GM19395 (cell line): ENCODE results near the gene C4orf17.

ENCODE experiments used
- ATAC-seq: cut with Tn5 transposase; IDR thresholded peaks from one replicate; pipeline ENCODE4 v1.9.1; 2021; ENCODE audit warnings: mild to moderate bottlenecking, moderate library complexity; ENCODE audit not compliant: unreplicated experiment

Gene C4orf17

DNA sequence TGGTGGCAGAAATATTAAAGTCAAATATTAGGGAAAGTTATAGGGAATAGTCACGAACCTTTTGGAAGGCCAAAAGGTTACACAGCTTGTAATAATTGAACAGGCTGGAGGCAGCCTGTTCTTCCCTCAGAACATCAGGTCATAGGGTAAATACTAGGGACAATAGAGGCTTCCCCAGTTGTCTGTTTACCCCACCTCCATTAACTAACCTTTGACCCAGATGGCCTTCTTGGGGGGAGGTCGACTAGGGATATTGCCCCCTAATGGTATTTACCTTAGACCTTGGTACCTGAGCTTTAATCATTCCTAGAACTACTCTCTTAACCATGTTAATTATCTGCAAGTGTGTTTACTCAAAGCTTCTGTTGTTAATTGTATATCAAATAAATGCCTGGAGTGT, 26.0 kb downstream of the C4orf17 start:
- ATAC-seq = no peak

DNA sequence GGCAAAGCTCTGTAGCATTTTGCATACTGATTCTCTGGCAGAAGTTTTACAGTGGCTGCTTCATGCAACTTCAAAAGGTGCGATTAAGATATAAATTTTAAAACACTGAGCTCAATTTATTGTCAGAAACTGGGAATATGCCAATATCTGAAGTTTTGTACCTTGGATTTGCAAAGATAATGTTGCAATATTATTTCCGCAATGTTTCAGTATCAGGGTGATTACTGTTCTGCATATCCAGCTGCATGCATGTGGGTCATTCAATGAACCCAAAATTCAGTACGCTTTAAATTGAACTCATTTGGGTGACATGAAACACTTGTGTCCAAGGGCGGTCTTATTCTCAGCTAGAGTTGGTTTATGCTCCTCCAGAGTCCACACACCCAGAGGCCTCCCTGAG, 26.9 kb downstream of the C4orf17 start:
- no peak for ATAC-seq

DNA sequence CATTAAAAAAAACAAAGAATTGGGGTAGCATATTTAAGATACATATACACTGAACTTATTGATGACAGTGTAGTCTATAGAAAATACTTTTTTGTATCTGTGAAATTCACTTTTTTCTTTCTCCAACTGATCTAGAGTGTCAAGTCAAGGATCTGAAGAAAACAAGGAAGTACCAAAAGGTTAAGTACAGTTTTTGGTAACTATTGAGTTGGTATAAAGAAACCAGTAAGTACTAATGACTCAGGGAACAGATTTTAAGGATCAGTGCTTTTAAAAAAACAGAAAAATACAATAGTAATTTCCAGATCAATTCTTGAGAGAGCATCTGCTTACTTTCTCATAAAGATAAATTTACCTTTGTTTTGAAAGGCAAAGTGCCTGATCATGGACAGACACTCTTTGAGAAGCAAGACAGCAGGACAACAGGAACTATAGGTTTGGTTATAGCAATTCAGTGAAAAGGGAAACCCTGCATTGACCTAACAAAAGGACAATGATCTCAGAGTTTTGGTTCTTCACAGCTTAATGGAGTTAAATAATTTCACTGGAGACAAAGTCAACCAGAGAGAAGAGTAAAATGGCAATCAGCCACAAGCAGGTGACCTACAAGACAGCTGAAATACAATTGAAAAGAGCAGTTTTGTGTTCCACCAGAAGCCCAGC, 29.6 kb downstream of the C4orf17 start:
- no peak for ATAC-seq

DNA sequence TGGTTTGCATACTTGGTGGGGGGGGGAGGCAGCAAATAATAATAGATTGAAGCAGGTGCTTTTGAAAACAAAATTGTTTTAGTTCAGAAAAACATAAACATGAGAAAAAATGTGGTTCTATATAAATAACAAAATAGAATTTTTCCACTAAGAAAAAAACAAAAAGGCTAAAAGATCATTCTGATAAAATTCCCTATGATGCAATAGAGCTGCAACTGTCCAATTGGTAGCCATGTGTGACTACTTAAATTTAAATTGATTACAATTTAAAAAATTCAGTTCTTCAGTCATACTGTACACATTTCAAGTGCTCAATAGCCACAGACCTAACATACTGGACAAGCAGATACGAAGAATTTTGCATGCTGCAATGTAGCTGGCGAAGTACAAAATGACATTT, 42.1 kb downstream of the C4orf17 start:
- ATAC-seq = no peak

DNA sequence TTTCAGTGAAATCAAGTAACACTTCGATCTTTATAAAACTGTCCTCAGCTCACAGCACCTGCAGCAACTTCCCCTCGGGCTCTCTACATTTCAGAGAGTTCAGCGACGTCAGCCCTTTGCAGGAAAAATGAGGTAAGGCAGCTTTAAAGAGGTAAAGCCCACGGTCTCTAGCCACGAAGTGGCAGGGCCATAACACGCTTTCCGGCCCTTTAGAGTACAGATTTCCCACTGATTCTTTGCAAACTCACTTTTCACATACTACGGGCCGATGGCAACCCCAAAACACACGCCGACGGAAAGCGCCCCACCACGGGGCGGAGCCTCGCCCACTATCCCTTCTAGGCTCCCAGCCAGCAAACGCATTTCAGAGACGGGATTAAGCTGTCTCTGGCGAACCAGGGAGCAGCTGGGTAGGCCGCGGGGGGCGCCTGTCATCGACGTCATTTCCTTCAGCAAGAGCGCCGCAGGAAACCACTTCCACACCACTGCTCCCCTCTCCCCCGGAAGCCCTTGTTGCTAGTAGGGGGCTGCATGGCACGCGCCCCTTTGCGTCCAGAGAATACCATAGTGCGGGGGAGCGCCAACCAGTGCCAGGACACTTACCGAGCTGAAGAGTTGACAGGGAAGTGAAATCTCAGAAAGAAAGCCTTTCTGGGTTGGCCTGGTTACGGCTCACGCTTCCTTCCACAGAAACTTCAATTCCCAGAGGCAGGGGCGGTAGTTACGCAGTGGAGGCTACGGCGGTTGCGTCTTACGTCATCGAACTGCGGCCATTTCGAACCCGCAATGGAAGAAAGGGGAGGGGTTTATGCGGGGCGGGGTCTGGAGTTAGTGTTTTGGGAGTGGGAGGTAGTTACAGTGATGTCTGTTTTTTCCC, 52.7 kb downstream of the C4orf17 start, which contains the start of gene TRMT10A:
Gene TRMT10A, minus strand, starts transcription at position 730 of the 877 bp plus-strand sequence. CDS start 4,701 bp downstream, outside the sequence.
- ATAC-seq = peak; percentile 97

DNA sequence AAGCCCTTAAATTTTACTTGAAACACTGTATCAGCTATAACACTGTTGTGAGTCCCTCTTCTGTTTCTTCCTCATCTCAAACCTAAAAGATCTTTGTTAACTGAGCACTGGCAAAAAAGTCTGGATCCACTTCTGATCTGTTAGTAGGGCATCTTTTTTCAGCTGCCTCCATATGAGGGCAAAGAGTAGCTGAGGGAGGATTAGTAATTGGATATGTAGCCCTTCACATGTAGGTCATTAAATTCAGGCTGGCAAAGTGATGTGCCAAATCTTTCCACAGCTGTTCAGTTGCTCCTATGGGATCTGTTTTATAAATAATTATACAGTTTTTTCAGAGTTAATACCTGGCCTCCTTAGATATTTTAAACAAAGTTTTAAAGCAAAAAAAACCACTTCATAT, 54.1 kb downstream of the C4orf17 start:
- no peak for ATAC-seq

DNA sequence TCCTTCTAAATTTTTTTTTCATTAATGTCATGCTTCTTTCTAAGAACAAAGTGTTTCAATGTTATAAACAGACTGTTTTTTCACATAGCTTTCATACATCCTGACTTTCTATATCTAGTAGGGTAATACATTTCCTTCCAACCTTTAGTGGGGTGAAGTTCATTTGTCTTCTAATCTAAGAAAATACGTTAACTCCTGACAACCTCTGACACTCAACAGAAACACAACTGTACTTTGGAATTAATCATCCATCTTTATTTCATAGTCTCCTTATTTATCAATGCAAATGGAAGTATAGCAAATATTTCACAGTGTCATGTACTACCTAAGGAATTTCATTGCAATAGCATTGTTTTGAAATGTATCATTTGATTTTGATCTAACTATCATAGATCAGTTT, 61.1 kb downstream of the C4orf17 start:
- no peak for ATAC-seq

DNA sequence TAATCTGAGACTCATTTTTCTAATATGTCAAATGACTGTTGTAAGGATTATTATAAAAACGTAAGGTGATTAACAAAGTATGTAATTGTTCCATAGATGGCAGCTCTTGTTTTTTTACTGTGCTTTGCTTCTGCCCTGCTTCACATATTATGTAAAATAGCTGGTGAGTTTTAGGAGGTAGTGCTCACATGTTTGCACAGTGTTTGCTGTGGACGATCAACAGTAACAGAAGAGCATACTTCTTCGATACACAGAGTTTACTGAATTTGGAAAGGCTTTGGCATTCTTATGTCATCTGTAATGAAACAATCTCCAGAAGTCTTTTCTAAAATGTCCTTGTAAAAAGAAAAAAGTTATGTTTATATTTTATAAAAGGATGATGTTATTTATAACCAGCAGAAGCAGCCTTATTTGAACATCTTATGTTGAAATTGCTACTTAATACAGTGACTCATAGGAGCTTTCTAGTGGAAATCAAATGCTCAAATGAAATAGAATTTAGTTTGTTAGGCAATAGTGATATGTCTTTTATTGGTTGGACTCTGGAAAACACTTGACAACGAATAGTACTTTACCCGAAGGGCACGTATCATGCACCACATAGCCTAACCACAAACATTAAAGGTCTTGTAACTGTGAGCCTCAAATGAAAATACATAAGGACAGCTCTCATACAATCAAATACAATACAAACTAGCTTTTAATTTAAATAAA, 61.9 kb downstream of the C4orf17 start:
- no peak for ATAC-seq

DNA sequence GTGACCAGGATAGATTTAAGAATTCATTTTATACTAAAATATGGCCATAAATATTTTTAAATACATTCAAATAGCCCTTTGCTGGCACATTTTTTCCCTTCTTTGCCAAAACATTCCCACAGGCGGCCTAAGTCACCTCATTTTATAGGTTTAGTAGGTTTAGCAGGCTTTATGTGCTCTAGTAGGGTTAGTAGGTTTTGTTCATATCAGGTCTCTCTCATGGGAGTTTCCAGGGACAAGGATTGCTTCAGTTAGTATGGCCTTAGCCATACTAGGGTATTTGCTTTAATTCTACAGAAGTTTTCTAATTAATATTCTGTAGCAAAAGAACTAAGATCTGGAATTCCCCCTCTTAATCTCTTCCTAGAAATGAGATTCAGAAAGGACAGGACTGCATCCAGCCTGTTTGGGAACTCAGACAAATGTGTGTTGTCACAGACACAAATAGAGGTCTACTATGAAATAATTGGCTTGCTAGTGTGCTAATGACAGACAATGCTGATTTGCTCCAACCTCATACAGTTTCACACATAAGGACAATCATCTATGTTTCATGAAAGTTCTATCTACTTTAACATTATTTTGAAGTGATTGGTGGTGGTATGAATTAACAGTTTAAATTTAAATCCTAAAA, 63.0 kb downstream of the C4orf17 start:
- ATAC-seq = no peak

DNA sequence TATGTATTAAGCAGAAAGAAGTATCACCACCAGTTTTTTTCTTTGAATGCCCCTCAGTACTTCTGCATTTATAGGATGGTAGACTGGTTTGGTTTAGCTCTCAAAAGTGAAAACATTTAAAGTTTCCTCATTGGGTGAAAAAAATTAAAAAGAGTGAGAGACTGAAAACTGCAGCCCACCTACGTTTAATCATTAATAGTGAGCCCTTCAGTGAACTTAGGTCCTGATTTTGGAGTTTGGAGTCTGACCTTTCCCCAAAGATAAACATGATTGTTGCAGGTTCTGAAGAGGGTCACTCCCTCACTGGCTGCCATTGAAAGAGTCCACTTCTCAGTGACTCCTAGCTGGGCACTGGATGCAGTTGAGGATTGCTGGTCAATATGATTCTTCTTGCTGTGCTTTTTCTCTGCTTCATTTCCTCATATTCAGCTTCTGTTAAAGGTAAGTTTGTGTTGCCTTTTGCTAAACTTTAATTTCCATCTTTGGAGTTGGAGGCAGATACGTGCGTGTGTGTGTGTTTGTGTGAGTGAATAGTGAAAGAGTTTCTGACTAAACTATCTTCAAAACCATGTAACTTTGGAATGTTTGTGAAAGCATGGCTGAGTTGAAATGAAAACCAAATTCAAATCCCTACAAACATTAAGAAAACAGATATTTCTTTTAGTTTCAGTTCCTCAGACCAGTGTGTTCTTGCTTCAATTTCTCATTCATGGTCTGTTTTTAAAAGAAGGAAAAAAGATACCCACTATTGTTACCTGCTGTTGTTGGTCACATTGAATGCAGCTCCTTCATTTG, 63.9 kb downstream of the C4orf17 start, which contains the start of gene MTTP:
Gene MTTP, plus strand, starts transcription at position 295 of the 795 bp plus-strand sequence. Its CDS starts 86 bp downstream, at position 381.
- ATAC-seq = peak; percentile 87

DNA sequence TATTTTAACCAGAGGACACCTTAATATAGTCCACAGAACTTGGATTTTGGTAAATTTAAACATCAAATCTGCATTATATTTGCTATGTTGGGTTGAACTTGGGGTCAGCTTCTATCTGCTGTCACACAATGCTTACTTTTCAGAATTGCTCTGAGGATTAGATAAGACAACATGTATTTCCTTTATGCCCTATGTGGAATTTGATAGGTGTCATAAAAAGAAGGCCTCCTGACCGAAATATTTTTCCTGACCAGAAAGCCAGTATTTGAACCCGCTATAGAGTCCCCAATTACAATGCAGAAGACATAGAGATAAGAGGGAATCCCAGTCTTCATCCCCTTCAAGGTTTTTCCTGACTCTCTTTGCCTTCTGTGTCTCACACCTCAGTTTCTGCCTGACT, 67.9 kb downstream of the C4orf17 start:
- no peak for ATAC-seq

DNA sequence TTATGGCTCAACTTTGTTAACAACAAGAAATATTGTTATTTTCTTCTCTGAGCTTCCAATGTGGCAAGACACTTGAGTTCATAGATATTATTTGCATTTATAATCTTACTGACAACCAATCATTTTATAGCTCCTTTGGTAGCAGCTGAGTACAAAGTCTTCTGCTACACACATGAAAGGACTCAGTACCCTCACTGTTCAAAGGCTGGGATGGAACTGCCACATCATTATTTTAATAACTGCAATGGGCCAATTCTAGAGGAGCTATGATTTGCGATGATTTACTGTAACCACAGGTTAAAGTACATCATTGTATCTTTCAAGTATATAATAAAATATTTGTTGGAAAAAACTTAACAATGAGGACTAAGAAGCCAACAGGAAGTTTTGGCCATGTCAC, 74.7 kb downstream of the C4orf17 start:
- no peak for ATAC-seq

DNA sequence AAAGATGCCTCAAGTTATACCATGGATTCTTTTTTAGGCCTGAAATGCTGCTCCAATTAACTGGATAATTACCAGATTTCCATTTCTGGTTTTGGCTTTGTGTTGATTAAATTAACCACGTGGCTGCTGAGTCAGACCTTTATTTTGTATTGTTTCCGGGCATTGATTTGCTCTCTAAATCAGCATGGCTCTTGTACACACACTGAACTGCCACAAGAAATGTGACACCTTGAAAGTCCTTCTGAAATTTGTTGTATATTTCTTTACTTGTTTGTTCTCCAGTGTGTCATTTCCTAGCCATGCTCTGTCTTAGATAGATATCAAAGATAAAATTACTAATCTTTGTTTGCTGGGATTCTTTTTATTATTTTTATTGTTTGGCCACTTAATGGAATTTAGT, 75.5 kb downstream of the C4orf17 start:
- ATAC-seq = no peak

DNA sequence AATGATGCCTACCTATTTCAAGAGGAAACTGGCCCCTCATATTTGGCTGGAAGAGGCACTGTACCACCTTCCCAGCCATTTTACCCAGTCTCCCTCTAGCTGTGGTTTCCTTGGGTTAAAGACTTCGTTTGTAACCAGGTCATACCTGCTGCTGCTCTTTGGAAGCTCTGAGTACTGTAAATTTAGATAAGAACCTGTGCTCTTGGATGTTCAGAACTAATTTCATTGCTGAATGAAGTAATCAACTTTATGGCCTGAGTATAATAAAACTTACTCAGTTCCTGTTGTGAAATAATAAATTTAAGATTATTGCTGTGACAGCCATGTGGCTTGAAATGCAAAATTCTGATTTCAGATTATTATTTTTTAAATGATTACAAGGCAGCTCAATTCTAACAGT, 76.0 kb downstream of the C4orf17 start:
- ATAC-seq = no peak

DNA sequence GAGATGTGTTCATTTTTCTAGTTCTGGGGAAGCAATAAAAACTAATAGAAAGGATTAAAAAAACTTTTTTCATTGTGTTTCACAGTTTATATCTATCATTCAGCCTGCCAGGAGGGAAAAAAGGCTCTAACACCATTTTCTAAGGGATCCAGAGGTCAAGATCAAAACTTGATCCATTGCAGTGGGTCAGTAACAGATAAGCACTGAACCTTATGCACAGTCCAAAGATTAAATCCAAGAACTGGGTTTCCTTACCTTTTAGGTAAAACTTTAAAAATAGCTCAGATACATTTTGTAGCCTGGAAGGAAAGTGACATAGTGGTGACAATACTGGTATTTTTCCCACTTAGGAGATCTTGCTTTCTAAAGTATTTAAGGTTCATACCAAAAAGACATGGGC, 76.5 kb downstream of the C4orf17 start:
- no peak for ATAC-seq

DNA sequence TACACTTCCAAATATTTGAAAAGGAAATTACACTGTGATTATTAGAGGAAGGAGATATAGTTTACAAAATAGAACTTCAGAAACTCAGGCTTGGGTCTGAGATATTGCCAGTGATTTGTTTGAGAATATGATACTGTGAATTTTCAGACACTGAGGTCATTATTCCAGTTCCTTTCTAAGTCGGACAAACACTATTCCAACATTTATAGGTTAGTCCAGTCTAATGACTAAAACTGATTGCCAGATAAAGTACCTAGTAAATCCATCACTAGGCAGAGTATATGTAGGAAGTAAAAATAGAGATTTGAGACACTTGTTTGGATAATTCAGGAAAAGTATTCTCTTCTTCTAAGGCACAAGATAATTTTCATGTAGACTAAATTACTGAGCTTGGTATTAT, 77.0 kb downstream of the C4orf17 start:
- no peak for ATAC-seq

DNA sequence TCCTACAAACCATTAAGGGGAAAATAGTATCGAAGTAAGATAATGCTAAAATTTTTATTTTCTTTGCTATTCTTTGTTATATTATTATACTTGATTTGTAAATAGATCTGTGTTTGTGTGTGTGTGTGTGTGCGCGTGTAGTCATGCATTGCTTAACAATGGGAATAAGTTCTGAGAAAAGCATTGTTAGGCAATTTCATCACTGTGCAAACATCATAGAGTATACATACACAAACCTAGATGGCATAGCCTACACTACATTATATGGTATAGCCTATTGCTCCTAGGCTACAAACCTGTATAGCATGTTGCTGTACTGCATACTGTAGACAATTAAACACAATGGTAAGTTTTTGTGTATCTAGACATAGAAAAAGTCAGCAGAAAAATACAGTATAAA, 80.9 kb downstream of the C4orf17 start:
- no peak for ATAC-seq
